ENCODE measurements around the gene AMN.

AMN gene

DNA sequence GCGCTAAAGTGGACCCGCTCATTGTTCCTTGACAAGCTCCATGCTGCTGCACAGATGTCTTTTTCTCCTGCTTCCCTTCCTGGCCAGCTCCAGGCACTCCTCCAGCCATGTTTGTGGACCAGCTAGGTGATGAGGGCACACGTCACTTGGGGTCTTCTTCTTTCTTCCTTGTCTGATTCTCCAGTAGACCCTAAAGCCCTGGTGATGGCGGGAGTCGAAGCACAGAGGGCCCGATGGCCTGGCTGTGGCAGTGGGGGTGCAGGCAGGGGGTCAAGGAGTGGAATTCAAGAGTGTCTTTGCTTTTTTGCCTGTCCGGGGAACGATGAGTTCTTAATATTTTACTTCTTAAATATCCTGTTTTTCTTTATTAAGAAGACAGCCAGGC lies 23.0 kb upstream of the AMN start:
- DNase-seq, result no peak

DNA sequence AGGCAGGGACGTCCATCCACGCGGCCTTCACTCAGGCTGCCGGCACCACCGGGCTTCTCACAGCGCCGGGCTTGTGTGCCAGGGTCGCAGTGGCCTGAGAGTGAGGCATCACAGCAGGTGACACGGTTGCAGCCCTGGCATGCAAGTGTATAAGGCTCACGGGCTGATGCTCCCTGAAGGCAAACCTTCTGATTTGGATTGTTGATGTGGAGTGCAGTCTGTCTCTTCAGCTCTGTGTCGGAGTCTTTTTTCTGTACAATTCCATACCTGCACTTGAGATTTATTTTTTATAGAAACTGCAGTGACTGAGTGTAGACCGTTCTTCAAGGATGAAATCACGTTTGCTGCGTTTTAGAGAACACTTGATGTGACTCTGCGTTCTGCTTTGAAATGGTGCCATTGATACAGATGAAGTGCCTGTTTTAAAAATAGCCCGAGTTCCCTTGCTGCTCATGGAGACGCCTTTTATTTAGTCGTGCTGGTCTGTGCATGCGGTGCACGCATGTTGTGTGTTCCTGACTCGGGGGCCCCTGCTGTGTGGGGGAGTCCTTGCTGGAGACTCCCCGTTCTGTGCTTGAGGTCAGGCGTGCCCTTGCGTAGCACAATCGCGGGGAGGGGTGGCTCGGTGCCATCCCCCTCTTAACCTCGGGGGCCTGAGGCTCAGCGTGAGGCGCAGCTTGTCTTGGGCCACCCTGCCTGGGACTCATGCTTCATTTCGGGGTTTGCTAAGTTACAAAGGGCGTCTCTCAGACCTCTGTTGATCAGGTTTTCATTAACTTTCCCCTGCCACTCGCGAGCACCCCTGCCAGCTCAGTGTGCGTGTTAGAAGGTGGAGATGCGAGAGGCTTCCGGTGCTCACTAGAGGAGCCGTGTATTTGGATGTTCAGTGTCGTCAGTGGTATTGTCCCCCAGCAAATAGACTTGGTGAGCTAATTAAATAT lies 21.6 kb upstream of the AMN start:
- DNase-seq, result no peak

DNA sequence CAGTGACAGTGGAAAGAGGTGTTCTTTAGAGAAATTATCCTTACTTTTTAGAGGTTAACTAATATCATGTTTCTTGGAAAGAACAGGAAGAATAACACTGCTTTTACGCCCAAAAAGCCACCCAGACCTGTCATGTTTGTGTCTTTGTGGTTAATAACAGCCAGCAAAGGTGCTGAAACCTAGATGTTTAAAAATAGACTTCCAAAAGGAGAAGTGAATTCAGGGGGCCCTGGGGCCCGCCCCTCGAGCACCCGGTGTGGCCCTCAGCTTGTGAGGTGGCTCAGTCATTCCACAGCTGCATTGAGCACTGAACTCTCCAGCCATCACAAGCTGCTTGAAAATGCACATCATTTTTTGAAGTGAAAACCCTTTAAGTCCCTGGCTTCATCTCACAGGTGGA lies 20.8 kb upstream of the AMN start:
- no peak for DNase-seq

DNA sequence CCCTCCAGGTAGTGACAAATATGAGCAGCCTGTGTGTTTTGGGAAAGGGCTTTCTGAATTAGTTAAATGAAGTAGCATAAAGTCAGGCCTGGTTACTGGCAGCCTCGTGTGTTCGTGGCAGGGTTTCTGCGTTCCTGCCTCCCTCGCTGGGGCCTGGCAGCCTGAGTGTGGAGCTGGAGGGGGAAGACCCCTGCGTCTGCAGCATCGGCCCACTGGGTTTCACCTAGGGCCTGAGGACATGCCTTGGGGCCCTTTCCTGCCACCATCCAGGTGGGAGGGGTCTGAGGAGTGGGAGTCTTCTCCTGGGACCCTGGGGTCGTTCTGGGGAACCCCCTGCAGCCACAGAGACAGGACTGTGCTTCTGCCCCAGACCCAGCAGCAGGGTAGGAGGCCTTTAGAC lies 20.4 kb upstream of the AMN start:
- DNase-seq, result no peak

DNA sequence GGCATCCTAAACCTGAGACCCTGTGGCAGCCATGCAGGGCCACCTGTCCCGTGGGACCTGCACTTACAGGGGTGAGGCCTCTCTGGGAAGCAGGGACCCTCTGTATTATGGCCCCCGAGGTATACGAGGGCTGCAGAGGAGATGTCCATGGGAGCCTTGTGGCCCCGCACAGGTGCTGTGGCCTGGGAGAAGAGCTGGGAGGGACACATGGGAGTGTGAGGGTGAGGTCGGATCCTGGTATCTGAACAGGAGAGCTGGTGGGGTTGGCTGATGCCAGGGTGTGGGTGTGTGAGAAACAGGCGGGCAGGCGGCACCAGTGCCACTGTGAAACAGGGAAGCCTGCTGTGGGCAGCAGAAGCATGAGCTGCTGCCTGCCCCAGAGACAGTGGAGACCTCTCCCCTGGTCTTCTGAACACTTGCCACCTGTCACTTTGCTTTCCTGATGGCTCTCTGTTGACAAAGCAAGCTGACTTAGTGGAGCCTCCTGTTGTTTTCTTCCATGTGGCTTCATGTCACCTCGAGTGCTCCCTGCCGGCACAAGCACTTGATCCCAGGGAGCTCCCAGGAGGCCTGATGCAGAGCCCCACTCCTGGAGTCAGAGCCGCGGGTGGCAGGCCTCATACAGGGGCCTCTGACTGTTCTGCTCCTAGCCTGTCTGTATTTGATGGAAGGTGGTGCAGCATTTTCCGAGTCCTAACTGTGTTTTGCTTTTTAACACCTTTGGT lies 19.8 kb upstream of the AMN start:
- DNase-seq, result no peak

DNA sequence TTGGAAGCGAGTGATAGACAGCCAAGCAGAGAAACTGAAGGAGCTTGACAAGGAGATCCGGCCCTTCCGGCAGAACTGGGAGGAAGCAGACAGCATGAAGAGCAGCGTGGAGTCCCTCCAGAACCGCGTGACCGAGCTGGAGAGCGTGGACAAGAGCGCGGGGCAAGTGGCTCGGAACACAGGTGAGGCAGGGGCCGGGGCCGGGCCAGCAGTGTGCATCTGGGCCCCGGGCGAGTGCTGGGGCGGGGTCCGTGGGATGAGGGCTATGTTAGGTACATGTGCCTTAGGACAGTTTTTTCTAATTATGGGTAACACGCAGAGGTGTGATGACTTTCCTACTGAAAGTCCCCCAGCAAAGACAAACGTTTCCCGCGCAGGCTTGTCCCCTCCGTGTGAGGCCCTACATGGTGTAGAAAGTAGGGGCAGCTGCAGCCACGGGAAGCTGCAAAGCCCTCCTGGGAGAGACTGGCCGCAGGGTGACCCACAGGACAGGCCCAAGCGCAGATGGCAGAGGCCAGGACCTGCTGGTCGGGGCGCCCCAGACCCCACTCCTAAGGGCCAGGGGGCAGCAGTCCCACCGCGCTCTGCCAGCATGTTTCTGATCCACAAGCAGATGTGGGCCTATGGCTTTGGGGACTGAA lies 19.1 kb upstream of the AMN start:
- DNase-seq, result no peak

DNA sequence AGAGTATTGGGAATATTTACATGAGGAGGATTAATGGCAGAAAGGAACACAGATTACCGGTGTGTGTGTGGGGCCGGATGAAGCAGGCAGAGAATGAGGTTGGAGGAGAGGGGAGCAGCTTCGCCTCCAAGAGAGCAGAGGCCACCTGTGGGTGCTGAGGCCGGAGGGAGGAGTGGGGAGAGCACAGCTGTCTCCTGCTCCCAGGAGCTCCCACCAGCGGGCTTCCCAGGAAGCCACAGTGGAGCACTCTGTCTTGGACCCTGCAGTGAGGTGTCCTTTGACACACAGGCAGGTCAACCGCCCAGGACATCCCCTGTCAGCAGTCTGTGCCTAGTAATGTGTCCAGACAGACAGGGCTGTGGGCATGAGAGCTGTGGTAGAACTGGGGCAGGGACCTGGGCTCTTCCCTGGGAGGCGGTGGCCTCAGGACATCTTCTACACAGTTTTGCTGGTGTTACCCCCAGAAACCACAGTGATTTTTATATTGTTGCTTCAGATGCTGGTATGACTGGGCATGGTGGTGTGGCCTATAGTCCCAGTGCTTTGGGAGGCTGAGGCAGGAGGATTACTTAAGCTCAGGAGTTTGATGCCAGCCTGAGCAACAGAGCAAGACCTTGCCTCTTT lies 18.5 kb upstream of the AMN start:
- no peak for DNase-seq

DNA sequence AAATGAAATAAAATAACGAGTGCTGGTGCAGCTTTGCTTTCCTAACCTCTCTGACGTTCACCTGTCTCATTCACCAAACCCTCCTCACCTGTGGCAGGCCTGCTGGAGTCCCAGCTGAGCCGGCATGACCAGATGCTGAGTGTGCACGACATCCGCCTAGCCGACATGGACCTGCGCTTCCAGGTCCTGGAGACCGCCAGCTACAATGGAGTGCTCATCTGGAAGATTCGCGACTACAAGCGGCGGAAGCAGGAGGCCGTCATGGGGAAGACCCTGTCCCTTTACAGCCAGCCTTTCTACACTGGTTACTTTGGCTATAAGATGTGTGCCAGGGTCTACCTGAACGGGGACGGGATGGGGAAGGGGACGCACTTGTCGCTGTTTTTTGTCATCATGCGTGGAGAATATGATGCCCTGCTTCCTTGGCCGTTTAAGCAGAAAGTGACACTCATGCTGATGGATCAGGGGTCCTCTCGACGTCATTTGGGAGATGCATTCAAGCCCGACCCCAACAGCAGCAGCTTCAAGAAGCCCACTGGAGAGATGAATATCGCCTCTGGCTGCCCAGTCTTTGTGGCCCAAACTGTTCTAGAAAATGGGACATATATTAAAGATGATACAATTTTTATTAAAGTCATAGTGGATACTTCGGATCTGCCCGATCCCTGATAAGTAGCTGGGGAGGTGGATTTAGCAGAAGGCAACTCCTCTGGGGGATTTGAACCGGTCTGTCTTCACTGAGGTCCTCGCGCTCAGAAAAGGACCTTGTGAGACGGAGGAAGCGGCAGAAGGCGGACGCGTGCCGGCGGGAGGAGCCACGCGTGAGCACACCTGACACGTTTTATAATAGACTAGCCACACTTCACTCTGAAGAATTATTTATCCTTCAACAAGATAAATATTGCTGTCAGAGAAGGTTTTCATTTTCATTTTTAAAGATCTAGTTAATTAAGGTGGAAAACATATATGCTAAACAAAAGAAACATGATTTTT lies 17.1 kb upstream of the AMN start:
- DNase-seq, result no peak

DNA sequence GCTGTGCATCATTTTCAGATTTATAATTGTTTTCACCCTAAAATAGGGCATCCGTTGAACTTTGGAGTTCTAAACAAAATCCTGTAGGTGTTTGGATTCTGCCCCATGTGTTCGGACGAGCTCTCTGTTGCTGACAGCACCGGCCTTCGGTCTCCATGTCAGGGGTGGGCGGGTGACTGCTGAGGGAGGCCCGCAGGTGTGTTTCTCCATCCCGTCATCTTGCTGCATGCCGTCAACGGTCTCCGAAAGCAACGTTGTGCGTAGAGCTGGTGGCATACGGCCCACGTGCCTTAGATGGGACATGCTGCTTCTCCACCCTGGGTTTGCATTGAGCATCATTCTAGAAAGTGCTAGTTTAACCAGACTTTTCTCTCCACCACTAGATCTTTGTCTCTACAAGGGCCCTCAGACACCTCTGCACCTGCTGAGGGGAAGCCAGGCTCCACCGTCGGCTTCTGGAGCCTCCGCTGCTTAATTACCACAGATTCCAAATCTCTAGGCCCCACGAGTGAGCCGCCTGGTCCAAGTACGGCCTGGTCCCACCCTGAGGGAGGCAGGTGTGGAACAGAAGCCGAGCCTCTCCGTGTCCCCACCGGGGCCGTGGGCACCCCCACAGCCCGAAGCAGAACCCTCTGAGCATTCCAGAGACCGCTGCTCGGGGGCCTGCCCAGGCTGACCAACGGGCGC lies 15.7 kb upstream of the AMN start:
- no peak for DNase-seq

DNA sequence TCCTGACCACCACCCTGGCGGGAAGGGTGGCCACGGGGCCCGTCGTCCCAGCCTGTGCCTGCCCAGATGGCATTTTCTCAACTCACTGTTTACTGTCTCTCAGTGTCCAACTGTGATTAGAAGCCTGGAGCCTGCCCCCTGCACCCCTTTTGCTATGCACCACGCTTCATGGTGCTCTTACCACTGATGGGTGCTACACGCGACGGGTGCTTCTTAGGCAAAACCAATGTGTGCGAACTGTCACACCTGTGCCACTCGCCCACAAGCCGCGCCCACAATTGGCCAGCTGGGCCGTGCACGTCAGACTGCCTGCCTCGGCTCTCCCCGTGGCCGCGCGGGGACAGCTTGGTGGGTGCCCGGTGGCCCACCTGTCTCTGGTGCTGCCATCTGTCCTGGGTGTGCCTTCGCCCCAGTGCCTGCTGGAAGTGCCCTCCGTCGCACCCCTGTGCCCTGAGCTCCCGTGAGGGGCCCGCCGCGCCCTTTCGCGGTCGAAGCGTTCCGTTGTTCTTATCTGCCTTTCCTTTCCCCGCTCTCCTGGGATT lies 15.1 kb upstream of the AMN start:
- DNase-seq, result no peak

DNA sequence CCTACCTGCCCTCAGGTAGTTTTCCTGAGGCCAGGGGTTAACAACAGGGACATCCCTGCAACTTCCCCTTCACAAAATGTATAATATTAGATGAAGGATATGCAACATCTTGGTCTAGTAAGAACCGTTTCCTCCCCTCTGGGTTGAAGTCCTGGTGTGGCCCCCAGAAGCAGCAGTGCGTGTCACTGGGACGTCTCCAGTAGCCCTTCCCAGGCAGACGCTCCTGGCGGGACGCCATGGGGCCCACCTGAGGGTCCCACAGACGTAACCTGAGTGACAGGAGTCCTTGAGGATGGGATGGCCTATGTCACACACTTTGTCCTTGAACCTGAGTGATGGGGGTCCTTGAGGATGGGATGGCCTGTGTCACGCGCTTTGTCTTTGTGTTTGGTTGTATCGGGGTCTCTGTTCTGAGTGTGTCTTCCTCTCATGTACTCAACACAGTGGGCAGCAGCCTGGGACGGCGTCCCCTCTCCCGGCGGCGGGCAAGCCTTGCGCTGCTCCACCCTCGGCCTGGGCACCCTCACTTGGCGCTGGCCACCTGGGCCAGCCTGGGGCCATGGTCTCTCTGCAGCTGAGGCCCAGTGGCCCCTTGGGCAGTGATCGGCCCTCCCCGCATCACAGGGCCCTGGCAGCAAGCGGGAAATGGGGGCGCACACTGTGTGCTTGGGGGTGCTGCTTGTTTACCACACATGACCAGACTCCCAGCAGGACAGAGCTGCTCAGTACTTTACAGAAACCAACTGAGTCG lies 14.3 kb upstream of the AMN start:
- no peak for DNase-seq

DNA sequence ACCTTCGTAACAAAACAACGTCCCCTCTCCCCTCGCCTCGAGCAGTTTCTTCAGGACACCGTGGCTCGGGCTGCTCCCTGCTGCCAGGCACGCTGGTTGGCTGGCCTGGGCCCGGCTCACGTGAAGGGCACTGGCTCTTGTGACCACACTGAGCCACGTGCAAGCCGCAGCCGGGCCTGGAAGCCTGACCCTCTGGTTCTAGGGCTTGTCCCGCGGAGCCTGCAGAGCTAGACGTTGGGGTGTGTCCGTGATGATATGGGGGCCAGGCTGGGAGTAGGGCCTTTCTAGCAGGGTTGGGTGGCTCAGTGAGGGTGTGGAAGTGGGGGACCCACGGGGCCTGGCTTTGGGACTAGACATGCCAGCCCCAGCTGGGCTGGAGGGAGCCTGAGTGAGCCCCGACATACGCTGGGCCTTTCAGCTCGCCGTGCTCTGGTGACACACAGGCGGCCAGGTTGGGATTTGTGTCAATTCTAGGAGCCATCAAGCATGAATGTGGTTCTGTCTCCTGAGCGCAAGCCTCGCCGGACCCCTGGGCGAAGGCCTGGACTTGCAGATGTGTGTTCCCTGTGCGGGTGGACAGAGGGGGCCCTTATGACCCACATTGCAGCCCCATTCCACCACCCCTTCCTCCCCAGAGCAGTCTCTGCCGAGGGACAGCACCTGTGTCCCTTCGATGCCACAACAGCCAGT lies 13.6 kb upstream of the AMN start:
- no peak for DNase-seq

DNA sequence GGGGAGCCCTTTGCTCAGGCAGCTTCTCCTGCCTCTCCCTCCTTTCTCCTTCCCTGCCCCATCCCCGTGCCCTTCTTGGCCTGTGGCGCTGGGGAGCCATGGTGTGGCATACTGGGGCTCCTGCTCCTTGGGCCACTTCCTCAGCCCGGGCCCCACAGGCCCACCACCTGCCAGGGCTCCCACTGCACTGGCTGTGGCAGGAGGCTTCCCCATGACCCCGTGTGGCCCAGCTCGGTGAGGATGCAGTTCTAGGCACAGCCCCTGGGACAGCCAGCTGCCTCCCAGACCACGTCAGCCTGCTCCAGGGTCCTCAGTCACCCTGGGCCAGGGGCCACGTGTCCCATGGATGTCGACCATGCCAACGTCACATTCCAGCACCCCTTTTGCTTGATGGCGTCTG lies 13.0 kb upstream of the AMN start:
- no peak for DNase-seq

DNA sequence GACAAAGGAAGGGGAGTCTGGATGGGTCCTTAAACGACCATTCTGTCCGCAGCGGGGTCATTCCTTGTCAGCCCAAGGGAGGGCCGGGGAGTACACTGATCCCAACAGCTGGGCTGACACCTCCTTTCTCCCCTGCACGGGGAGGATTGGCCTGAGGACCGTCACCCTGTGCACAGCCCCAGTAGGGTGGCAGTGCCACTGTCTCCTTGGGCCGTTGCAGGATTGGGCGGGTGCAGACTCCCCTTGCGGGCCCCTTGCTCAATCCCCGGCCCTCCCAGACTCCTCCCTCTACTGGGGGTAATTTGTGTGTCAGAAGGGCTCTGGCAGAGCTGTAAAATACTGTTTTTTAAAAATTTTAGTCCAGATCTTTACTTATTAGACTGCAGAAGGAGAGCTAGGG lies 12.6 kb upstream of the AMN start:
- DNase-seq, result no peak

DNA sequence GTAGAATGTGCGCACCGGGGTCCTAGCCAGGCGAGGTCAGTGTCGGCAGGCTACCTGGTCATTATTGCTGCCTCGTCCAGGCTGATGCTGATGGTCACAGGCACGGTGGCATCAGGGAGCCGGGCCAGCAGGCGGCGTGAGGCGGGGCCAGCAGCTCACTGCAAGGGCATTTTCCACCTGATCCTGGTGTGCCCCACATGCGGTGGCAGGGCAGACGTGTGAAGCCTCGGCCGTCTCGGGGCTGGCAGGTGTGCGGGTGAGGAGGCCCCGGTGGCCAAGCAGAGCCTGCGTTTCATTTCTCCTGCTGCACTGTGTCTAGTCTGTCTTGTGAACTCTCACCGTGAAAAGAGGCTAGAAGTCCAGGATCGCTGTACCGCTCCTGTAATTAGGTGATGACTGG lies 12.0 kb upstream of the AMN start:
- no peak for DNase-seq

DNA sequence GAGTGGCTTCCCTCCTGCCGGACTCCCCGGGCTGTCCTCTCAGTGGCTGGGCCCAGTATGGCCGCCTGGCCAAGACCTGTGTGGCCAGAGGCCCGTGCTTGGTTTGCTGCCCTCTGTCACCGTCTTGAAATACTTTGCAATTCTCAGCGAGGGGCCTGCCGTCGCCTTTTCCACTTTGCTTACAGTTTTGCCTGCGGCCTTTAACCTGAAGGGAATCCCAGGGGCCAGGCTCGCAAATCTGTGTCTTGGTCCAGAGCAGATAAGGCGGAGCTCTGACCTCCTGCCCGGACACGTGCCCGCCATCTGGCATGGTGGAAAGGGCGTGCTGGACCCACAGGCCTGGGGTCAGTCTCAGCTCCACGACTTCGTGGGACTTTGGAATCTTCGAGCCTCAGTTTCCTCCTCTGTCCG lies 10.9 kb upstream of the AMN start:
- DNase-seq, result no peak

DNA sequence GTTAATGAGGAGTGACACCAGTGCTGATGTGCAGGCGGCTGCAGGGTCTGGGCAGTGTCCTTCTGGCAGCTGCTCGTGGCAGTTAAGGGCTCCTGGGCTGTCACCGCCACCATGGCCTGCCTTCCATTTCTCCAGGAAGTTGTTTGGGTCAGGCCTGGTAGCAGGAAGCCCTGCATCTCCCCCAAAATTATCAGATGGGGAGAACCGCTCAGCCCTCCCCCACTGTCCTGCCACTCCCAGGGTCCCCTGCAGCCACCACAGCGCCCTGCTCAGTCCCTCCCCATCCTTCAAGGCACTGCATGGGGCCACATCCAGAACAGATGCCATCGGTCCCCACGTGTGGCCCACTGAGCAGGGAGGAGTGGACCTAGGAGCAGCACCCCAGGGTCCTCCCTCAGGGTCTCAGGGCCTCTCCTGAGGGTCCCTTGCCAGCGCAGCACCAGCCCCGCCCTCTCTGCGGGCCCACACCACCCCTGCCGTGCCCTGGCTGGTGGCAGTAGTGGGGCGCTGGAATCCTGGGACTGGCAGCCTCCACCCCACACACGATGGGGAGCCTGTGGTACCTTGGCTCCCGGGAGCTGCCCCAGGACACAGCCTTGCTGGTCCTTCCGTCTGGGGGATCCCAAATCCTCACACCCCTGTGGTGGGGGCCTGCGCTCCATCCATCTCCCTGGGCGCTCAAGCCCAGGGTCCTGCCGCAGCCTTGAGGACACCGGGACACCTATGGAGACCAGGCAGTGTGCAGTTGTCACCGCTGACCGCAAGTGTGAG lies 10.3 kb upstream of the AMN start:
- DNase-seq, result no peak

DNA sequence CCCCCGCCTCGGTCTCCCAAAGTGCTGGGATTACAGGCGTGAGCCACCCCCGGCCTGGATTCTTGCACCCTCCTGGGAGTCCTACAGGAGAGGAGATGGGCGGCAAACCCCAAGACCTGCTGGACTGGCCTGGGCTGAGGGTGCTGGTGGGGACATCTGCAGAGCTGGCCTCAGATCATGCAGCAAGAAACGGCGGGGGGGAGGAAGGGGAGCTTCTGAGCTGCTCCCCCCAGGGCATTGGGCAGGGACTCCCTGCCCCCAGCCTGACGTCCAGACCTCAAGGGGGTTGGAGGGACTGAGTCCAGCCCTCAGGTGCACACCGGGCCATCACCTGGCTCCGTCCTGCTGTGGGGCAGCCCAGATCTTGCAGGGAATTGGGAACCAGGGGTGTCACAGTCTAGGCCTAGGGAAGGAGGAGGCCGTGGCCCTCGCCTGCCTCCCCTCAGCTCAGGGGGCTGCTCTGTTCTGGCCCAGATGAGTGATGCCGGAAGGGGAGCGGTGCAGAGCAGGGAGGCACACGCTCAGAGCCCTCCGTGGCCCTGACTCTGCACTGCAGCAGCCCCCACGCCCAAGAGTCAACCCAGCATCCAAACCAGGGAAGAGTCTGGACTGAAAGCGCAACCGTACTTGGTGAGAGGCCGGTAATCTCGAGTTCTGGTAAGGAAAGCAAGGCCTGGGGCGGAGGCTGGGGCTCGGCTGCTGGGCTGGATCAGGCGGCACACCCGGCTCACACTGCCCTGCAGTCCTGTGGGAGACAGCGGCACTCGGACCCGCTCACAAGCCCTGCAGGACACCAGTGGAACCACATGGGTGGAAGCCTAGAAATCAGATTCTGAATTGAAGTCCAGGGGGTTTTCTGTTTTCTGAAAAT lies 8.9 kb upstream of the AMN start:
- DNase-seq, result no peak
